WERI-Rb-1 (cell line): ENCODE measurements around the gene SMYD2.

ENCODE experiments used
- DNase-seq: peaks from one replicate; pipeline ENCODE4 v3.0.0-alpha.2; 2020
- H3K27ac ChIP-seq: fragments of 250-450 bp; sonication (Bioruptor Pico); 2 replicates; pipeline ENCODE4 v1.5.1; 2020; ENCODE audit warnings: mild to moderate bottlenecking, moderate library complexity
- H3K27me3 ChIP-seq: fragments of 250-450 bp; sonication (Bioruptor Pico); 2 replicates; pipeline ENCODE4 v1.5.1; 2021; ENCODE audit warnings: mild to moderate bottlenecking, low read depth, moderate library complexity; ENCODE audit not compliant: insufficient read depth, severe bottlenecking
- H3K36me3 ChIP-seq: fragments of 250-450 bp; sonication (Bioruptor Pico); 2 replicates; pipeline ENCODE4 v1.5.1; 2020; ENCODE audit warnings: mild to moderate bottlenecking, moderate library complexity
- H3K4me3 ChIP-seq: 2 replicates; pipeline ENCODE4 v1.5.1; 2011; ENCODE audit warnings: low read depth, mild to moderate bottlenecking, control low read depth, low read length
- H3K9me3 ChIP-seq: fragments of 250-450 bp; sonication (Bioruptor Pico); 2 replicates; pipeline ENCODE4 v1.5.1; 2021; ENCODE audit warnings: mild to moderate bottlenecking, moderate library complexity; ENCODE audit not compliant: severe bottlenecking
- TF ChIP-seq, protein P1 (sequence below): IDR thresholded peaks from 2 replicates; pipeline ENCODE4 v1.5.1; 2011; ENCODE audit warnings: low read depth, mild to moderate bottlenecking, control low read depth, inconsistent platforms, low read length

The SMYD2 gene

DNA sequence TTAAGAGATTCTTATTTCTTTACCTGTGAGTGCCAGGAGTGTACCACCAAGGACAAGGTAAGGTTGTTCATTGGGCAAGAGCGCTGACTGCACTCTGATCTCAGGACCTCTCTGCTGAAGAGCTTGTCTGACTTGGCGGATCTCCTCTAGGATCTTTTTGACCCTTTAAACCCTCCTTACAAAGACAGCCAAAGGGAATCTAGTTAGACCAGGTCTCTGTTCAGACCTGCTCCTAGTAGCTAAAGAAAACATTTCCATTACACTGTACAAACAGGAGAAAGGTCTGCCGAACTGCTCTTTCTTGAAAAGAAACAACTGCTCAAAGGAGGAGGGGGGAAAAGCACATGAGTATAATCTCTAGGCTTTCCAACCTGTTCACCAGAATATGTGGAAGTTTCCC is 49.3 kb downstream of the SMYD2 start:
- peaks cover 18% of the 10 kb centered on the region for H3K36me3 ChIP-seq
- TF ChIP-seq, protein P1, sequence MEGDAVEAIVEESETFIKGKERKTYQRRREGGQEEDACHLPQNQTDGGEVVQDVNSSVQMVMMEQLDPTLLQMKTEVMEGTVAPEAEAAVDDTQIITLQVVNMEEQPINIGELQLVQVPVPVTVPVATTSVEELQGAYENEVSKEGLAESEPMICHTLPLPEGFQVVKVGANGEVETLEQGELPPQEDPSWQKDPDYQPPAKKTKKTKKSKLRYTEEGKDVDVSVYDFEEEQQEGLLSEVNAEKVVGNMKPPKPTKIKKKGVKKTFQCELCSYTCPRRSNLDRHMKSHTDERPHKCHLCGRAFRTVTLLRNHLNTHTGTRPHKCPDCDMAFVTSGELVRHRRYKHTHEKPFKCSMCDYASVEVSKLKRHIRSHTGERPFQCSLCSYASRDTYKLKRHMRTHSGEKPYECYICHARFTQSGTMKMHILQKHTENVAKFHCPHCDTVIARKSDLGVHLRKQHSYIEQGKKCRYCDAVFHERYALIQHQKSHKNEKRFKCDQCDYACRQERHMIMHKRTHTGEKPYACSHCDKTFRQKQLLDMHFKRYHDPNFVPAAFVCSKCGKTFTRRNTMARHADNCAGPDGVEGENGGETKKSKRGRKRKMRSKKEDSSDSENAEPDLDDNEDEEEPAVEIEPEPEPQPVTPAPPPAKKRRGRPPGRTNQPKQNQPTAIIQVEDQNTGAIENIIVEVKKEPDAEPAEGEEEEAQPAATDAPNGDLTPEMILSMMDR = no peak
- H3K9me3 ChIP-seq = no peaks in the 10 kb centered on the region
- no peaks in the 10 kb centered on the region for H3K27me3 ChIP-seq
- DNase-seq = no peak
- H3K27ac ChIP-seq = no peak overlapping the region
- no peak overlapping the region for H3K4me3 ChIP-seq

DNA sequence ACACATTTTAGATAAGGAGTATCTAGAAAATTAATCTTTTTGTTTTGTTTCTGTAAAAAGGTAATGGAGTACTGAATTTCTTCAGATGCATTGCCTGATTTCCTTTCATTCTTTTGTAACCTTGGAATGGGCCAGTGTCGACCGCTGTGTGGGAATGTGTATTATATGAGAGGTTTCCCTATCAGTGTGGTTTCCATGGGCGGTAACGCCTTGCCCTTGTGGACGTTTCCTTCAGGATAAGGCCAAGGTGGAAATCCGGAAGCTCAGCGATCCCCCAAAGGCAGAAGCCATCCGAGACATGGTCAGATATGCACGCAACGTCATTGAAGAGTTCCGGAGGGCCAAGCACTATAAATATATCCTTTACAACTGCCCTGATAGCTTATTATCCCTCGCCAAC is 49.8 kb downstream of the SMYD2 start:
- TF ChIP-seq, protein P1 = no peak
- DNase-seq = no peak
- Histone ChIP-seq H3K36me3 (peaks cover 18% of the 10 kb centered on the region), H3K9me3 (no peaks in the 10 kb centered on the region), H3K4me3 (no peak overlapping the region), H3K27ac (no peak overlapping the region), H3K27me3 (no peaks in the 10 kb centered on the region)

DNA sequence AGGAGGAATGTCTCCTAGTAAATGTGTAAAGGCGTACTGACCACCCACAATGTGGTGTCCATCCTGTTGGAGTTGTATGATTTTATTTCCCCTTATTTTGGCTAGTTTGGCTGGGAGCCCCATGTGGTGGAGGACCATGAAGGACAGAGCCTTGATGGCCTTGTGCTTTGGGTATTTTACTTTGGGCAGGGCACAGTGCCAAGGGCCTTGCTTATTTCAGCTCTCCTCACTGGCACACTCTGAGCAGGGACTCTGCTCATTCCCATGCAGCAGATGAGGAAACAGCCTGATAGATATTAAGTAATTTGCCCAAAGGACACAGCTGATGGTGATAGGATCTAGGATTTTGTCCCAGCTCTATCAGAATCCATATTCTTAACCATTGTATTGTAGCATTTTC is 50.2 kb downstream of the SMYD2 start:
- H3K9me3 ChIP-seq = no peaks in the 10 kb centered on the region
- H3K27ac ChIP-seq = no peak overlapping the region
- no peaks in the 10 kb centered on the region for H3K27me3 ChIP-seq
- no peak for DNase-seq
- H3K36me3 ChIP-seq = peaks cover 18% of the 10 kb centered on the region
- TF ChIP-seq, protein P1 = no peak
- H3K4me3 ChIP-seq = no peak overlapping the region

DNA sequence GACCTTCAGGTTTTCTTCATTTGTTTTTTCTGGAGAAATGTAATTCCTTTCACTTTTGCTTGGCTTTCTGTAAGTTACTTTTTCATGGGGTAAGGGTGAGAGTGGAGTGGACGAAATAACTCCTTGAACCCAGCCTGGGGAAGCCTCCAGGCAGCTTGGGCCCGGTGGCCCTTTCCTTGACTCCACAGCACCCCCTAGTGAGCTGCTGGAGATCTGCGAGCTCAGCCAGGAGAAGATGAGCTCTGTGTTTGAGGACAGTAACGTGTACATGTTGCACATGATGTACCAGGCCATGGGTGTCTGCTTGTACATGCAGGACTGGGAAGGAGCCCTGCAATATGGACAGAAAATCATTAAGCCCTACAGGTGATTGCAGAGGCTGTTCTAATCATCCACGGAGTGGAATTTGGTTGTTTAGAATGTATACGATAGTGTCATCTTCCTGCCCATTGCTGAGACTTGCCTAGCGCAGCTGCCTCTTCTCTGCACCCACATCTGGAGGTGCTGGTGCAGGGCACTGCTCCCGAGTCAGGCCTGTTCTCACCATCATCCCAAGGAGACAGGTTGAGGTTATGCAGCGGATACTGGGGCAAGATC is 51.0 kb downstream of the SMYD2 start:
- Histone ChIP-seq H3K9me3 (no peaks in the 10 kb centered on the region), H3K27ac (no peak overlapping the region), H3K4me3 (no peak overlapping the region), H3K27me3 (no peaks in the 10 kb centered on the region), H3K36me3 (peaks cover 18% of the 10 kb centered on the region)
- TF ChIP-seq, protein P1 = peak; percentile 91
- peak; percentile 53 for DNase-seq

DNA sequence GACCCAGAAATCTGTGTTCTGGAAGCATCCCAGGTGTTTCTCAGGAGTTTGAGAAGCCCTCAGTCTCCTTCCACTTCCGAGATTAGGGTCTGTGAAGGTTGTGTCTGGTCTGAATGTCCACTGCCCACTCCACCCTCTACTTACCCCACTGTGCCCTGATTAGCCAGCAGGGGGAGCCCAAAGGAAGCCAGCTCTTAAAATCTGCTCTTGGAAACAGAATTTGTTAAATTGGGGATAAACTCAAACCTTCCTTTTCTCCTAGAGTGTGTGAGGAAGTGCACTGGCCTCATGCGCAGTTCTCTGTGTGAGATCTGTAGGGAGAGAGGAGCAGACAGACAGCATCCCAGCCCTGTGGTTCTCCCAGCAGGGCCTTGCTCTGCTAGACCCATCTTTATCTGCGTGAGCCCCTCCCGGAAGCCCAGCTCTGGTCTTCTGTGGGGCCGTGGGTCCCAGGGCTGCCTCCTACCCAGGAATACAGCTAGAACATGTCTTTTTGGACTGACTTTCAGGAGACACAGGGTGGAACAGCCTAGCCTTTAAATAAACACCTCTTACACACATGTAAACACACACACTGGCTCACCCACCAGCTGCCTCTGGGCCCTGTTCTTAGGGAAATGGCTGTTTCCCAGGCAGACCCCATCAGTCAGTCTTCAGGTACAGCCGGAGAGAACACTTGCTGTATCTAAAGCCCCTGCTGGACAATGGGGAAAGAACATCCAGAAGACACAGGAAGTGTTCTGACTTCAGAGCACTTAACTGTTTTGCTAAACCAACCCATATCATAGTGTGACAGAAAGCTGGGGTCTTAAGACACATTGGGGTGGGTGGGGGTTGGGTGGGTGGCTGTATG is 52.2 kb downstream of the SMYD2 start:
- Histone ChIP-seq H3K9me3 (no peaks in the 10 kb centered on the region), H3K27me3 (no peaks in the 10 kb centered on the region), H3K27ac (0 out of 2 replicates have a peak overlapping the region, but pooled peaks have one; percentile 22), H3K36me3 (peaks cover 20% of the 10 kb centered on the region), H3K4me3 (no peak overlapping the region)
- DNase-seq = peak; percentile 62
- TF ChIP-seq, protein P1 = peak; percentile 80
